IPS-18c (cell line): ENCODE measurements around the gene TMEM63C.
A peak's percentile ranks its signal among the peaks of the same experiment; 100 is the strongest.

Experiments used
- H3K4me3 ChIP-seq: 2 replicates; pipeline ENCODE4 v1.7.0; 2013; ENCODE audit warnings: low read depth, mild to moderate bottlenecking, low read length, moderate library complexity; ENCODE audit not compliant: insufficient read depth
- H3K9me3 ChIP-seq: one replicate; pipeline ENCODE4 v1.6.1; 2013; ENCODE audit warnings: mild to moderate bottlenecking, low read length, moderate library complexity; ENCODE audit not compliant: control insufficient read depth, insufficient read depth

The TMEM63C gene

DNA sequence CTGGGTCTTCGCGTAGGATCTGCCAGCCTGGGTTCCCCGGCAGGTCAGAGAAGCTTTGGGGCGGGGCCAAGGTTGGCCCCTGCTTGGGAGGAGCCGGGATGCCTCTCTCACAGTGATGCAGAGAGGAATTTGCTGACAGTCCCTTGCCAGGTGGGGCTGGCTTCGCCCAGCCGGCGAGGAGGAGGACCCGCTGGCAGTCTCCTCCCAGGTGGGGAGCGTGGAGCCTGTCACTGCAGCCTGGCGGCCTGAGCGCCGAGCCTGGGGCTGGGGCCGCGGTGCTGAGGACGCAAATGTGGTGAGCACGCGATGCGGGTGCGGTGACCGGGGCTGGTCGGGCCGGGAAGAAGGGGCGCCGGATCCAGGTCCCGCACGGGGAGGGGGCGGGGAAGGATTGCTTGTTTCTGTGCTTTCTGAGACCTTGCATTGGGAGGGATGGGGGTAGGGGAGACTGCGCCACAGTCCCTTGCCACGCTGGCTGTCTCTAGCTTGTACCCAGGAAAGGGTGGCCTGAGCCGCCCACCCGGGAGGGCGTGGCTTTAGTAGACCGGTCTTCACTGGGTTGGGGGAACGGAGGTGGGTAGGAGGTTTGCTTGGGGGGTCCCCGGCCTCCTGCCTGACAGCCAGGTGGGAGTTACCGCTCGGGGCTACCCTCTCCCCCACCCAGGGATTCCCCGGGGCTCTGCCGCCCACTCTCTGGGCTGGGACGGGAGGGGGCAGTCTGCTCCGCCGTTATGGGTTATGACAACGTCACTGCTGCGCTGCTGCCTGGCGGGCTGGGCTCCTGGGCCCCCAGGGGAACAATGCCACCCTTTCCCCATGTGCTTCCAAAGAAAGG is at the start of gene TMEM63C:
Gene TMEM63C (plus strand): TSS at position 196 of the 835 bp plus-strand sequence. CDS start 37,016 bp downstream, outside the sequence.
- peak within 1 kb of the TSS; percentile 80 for H3K4me3 ChIP-seq
- H3K9me3 ChIP-seq, result no peaks in the 10 kb centered on the region

GRCh38 chr14:77131871-77132486 is 49.6 kb upstream of the TMEM63C start:
- H3K4me3 ChIP-seq, result no peak overlapping the region; the same call in 1 of the 2 replicates

DNA sequence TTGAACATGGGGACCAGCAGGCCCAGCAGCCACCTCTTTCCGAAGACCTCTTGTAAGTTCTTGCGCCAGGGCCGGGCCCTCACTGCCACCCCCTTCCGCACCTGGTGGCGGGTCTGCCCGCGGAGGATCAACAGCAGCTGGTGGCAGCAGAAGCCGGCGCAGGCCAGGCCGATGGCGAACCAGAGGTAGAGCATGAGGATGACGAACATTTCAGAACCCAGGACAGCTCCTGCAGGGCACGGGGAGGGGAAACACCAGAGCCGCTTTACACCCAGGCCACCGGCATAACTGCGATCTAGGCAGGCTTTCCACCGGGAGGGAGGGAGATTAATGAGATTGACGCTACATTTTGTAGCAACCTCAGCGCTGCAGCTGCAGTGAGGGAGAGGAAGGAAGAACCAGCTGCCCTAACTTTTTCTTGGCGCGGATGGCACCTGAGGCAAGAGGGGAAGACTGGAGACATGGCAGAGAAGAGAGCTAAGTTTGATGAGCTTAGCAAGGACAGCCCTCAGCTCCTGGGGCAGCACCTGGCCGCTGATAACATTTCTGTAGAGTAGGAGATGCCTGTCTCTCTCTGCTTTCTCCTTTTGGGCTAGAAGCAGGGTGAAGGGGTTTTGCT is 47.8 kb upstream of the TMEM63C start:
- no peaks in the 10 kb centered on the region for H3K9me3 ChIP-seq
- H3K4me3 ChIP-seq, result no peak overlapping the region

More at GRCh38 chr14:77131871-77132486, 49.6 kb upstream of the TMEM63C start:
- no peaks in the 10 kb centered on the region for H3K9me3 ChIP-seq

- Histone ChIP-seq H3K9me3 (no peaks in the 10 kb centered on the region), H3K4me3 (peak overlapping the region; percentile 17; the same call in 1 of the 2 replicates)
Observed at GRCh38 chr14:77139022-77139421, 42.6 kb upstream of the TMEM63C start.

DNA sequence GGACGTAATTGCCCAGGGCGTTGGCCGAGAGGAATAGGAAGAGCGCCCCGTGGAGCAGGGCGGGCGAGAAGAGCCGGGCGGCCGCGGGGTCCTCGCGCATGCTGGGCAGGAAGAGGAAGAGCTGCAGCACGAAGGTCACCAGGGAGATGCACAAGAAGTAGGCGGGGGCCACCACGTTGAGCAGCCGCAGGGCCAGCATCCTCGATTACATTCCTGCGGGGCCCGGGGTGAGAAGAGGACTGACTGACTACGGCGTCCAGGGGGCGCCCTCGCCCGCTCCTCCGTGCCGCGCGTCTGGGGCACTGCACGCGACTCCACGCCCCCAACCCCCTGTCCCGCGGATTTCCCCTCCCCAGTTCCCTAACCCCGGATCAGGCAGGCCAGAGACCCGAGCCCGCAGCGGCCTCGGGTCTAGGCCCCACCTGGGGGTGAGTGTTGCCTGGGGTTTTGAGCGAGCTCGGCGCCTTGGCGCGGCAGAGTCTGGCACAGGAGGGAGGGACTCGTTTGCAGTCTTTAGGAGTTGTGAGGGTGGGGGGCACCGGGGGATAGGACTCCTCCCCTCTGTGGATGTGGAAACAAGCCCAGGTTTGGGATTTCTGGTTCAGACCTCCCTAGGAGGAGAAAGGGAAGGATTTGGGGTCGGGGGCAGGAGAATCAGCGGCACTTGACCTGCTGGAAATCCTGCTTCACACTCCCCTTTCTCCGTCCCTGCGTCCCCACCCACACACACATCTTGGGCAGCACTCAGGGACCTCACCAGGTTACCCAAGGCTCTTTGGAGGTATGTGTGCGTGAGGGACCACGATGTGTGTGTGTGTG is 41.8 kb upstream of the TMEM63C start:
- H3K9me3 ChIP-seq, result no peaks in the 10 kb centered on the region
- H3K4me3 ChIP-seq, result peak overlapping the region; percentile 77

DNA sequence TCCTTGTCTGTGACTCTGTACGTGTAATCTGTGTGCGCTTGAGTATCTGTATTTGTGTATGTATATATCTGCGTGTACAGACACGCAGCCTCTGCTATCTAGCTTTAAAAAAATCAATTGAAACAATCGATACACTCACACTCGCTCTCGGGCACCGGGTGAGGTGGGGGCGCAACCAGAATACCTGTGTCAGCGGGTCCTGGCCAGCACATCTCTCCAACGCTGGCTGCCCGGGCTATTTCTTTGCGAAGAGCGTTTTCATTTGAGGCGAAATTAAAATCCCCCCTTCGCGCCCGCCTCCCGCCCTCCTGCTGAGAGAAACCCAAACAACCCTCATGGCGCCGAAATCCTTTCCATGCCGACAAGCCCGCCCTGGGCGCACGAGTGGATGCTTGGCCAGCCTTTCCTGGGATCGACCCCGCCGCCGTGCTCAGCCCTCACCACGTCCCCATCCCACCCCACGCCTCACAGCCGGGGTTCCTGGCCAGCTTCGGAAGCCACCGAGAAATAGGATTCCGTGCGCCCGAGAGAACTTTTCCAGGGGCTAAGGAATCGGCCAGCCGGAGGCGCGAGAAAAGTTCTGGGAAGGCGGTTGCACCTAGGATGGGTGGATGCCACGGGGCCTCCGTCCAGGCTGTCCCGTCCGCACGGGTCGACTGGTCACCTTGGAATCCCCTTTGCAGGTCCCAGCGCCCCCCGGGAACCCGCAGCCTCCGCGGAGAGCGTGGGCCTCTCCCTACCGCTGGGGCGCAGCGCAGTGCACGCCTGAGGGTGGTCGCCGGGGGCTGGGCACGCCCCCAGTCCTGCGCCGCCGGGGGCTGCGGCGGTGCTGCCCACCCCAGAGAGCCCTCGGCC is 41.0 kb upstream of the TMEM63C start:
- Histone ChIP-seq H3K4me3 (peak overlapping the region; percentile 77), H3K9me3 (no peaks in the 10 kb centered on the region)

GRCh38 chr14:77141214-77142004 is 40.2 kb upstream of the TMEM63C start, which contains the start of gene ZDHHC22:
Gene ZDHHC22, minus strand, starts transcription at chr14:77141791. Its CDS starts 2,053 bp downstream, at chr14:77139738.
- peak within 1 kb of the TSS; percentile 77 for H3K4me3 ChIP-seq

DNA sequence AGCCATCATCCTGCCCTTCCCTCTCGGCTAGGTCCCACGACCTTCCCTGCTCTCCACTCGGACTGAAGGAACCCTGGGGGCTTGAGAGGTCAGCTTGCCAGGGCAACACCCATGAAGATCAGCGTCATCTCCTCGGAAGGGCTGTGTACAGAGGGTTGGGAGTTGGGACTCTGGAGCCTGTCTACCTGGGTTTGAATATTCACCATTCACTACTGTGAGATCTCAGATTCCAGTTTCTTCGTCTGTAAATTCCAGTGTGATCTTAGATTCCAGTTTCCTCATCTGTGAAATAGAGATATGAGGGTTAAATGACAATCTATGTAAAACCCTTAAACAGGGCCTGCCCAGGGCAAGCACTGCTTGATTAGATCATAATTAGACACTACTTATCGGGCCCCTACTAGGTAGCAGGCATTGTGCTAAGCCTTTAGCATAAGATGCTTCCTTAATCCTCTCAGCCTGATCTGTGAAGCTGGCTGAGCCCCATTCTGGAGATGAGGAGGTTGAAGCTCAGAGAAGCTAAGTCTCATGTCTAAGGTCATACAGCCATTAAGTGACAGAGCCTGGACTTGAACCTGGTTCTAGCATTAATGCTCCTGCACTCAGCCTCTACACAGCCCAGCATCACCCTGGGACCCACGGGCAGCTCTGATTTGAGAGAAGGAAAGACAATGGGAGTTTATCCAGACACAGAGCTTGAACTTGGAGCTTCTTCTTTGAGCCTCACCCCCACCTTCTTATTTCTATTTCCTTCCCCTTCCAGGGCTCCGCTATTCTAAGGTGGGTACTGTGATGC is 39.4 kb upstream of the TMEM63C start:
- peak overlapping the region; percentile 77 for H3K4me3 ChIP-seq
- H3K9me3 ChIP-seq, result no peaks in the 10 kb centered on the region

More at GRCh38 chr14:77141214-77142004, 40.2 kb upstream of the TMEM63C start, which contains the start of gene ZDHHC22:
- H3K9me3 ChIP-seq, result no peaks in the 10 kb centered on the region

DNA sequence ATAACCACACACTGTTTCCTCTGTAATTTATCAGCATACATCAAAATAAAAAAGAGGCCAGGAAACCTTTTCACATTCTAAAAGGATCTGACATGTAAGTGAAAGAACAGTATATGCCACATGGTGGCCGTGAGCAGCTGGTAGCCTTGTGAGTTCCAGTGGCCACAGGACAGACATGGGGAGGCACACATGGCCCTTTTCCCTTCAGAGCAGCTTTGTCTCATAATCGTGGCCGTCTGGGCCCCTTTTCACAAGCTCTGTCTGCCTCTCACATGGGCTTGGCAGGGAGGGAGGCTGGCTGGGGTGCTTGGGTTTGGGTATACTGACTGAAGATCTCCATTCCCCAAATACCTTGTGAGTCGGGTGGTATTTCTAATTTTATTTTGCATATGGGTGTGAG is 38.5 kb upstream of the TMEM63C start:
- Histone ChIP-seq H3K4me3 (no peak overlapping the region; the same call in 1 of the 2 replicates), H3K9me3 (no peaks in the 10 kb centered on the region)

DNA sequence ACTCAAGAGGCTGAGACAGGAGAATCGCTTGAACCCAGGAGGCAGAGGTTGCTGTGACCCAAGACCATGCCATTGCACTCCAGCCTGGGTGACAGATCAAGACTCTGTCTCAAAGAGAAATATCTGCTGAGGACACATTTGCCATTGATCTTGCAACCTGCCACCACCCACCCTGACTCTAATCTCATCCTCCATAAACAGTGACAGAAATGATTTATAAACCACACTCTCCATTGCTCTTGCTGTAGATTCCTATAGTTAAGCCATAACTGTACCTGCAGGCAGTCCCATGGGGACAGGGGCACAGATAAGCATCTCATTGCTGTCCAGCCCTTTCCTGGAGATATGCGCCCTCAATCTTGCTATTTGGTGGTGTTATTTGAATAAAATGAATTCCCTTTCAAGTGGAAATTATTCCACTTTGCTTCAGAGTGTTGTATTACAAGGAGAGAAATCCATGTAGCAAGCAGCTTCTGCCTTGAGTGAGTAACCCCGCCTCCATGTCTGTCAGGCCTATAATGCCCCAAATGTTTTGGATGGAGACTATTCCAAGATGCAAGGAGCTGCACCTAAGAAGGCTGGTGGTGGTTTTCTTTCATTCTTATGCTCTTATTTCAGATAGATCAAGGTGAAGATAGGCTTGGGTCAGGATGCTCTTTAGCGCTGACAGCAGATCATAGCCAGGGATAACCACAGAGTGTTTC is 37.0 kb upstream of the TMEM63C start:
- H3K4me3 ChIP-seq, result no peak overlapping the region
- no peaks in the 10 kb centered on the region for H3K9me3 ChIP-seq

DNA sequence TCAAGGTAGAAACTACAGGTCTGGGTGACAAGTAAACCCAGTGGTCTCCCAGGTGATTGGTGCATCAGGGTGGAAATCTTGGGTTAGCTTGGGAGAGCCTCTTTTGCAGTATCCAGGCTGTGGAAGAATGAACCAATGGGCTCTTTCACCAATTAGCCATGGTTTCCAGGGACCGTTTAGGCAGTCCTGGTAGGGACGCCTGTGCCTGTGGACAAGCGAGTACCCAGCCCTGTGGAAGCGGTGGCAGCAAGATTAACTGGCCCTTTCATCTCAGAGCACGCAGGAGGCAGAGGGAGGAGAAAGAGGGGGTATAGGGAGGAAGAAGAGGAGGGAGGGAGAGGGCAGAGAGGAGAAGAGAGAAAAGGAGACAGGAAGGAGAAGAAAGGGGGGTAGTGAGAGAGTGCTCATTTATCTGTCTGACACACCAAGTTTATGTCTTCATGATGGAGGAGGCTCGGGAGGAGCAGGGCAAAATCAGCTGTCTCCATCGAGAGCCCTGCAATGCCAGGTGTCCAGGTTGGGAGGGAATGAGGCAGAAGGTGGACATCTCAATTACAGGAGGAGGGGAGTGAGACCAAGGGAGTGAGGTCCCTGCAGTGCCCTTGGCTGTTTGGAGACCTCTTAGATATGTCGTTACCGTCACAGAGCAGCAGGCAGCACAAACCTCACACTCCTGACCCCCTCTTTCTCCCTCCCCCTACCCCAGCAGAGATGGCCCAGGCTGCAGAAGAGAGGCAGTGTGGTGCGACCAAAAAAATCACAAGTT is 35.4 kb upstream of the TMEM63C start:
- Histone ChIP-seq H3K9me3 (no peaks in the 10 kb centered on the region), H3K4me3 (no peak overlapping the region)

- Histone ChIP-seq H3K4me3 (no peak overlapping the region), H3K9me3 (no peaks in the 10 kb centered on the region)
Observed at GRCh38 chr14:77148510-77149231, 32.9 kb upstream of the TMEM63C start.

GRCh38 chr14:77151245-77151644 is 30.4 kb upstream of the TMEM63C start:
- no peak overlapping the region for H3K4me3 ChIP-seq
- no peaks in the 10 kb centered on the region for H3K9me3 ChIP-seq
